NCI-H460 (cell line): ENCODE data around the gene SIK3. TPM values are rescaled to one million over a fixed set of nuclear protein-coding genes. Genes with fewer than 3 reads are reported as not detected.

Experiments used
- DNase-seq: peaks from one replicate; pipeline ENCODE4 v3.0.0-alpha.2; 2016; ENCODE audit warnings: low read depth; ENCODE audit errors: extremely low read depth
- total RNA-seq: library from RNA; depleted of rRNA; stranded (reverse); fragments of >200 nt; shearing (Covaris generic); gene quantifications from 2 replicates; pipeline ENCODE4 v1.2.3, GENCODE V29; 2014

Gene SIK3
- total RNA-seq, 1 experiment from 2014 or later: 7.0 TPM

GRCh38 chr11:116910847-116911246, 187.4 kb downstream of the SIK3 start:
- DNase-seq: no peak

GRCh38 chr11:116910378-116910777, 187.8 kb downstream of the SIK3 start:
- no peak for DNase-seq

GRCh38 chr11:116909245-116909644, 189.0 kb downstream of the SIK3 start:
- DNase-seq: no peak

GRCh38 chr11:116906479-116906878, 191.7 kb downstream of the SIK3 start:
- DNase-seq: no peak

- no peak for DNase-seq
Measured at GRCh38 chr11:116903090-116903489, 195.1 kb downstream of the SIK3 start.

GRCh38 chr11:116901964-116902688, 196.1 kb downstream of the SIK3 start:
- no peak for DNase-seq

- no peak for DNase-seq
Measured at GRCh38 chr11:116901211-116901610, 197.0 kb downstream of the SIK3 start.

- DNase-seq: no peak
Measured at GRCh38 chr11:116896211-116896610, 202.0 kb downstream of the SIK3 start.

- DNase-seq: no peak
Measured at GRCh38 chr11:116895048-116895757, 203.0 kb downstream of the SIK3 start.

GRCh38 chr11:116893906-116894305, 204.3 kb downstream of the SIK3 start:
- DNase-seq: no peak

- no peak for DNase-seq
Measured at GRCh38 chr11:116893437-116893836, 204.8 kb downstream of the SIK3 start.

- DNase-seq: no peak
Measured at GRCh38 chr11:116892374-116892773, 205.9 kb downstream of the SIK3 start.

GRCh38 chr11:116891746-116892145, 206.5 kb downstream of the SIK3 start:
- no peak for DNase-seq

- no peak for DNase-seq
Measured at GRCh38 chr11:116890607-116891006, 207.6 kb downstream of the SIK3 start.

- no peak for DNase-seq
Measured at GRCh38 chr11:116890193-116890592, 208.0 kb downstream of the SIK3 start.

GRCh38 chr11:116888884-116889549, 209.2 kb downstream of the SIK3 start:
- no peak for DNase-seq

GRCh38 chr11:116888024-116888423, 210.2 kb downstream of the SIK3 start:
- no peak for DNase-seq

GRCh38 chr11:116885951-116886655, 212.1 kb downstream of the SIK3 start:
- no peak for DNase-seq

GRCh38 chr11:116882386-116882785, 215.8 kb downstream of the SIK3 start:
- DNase-seq: no peak

- no peak for DNase-seq
Measured at GRCh38 chr11:116881143-116881542, 217.1 kb downstream of the SIK3 start.
